ENCODE measurements around the gene ACAA2. TPM values are rescaled to one million over a fixed set of nuclear protein-coding genes. Genes with fewer than 3 reads are reported as not detected.

ACAA2 gene
- total RNA-seq, 6 experiments from 2014 or later: 312 to 644 (median 421) TPM

GRCh38 chr18:49844903-49845302 is 31.6 kb upstream of the ACAA2 start:
- no peaks in the 10 kb centered on the region for H3K9me3 ChIP-seq
- H3K27me3 ChIP-seq: no peaks in the 10 kb centered on the region
- peak; percentile 20 to 53 (median 39) for ATAC-seq
- H3K4me1 ChIP-seq: peaks cover 0 to 5% (median under 1%) of the 10 kb centered on the region in 4 donors
- 80% methylated on average over 1 of the region's 1 CpG for WGBS (ENCODE audit: insufficient coverage, low coverage, low lambda C conversion rate, missing lambda C conversion rate)
- H3K4me3 ChIP-seq: no peak overlapping the region
- DNase-seq: peak in 1 of 3 donors; percentile 48
- TF ChIP-seq CTCF (IDR thresholded peaks at IDR 0.05) (peak in 2 of 4 donors; percentile 7 to 25), POLR2A (IDR thresholded peaks at IDR 0.05) (no peak)
- H3K27ac ChIP-seq: no peak overlapping the region
- H3K36me3 ChIP-seq: no peaks in the 10 kb centered on the region
- intact Hi-C loops (cut with DNase I): loop anchor here in 1 of 2 donors (10.0 kb wide), 1 partner anchor 330 kb away; no protein-coding TSS in a partner anchor

- Histone ChIP-seq H3K9me3 (no peaks in the 10 kb centered on the region), H3K27ac (no peak overlapping the region), H3K36me3 (no peaks in the 10 kb centered on the region), H3K4me1 (peaks cover 0 to 9% (median 4%) of the 10 kb centered on the region in 4 donors), H3K4me3 (no peak overlapping the region), H3K27me3 (no peaks in the 10 kb centered on the region)
- no CpG with 5 or more reads among the region's 6 CpGs for WGBS (ENCODE audit: insufficient coverage, low coverage, low lambda C conversion rate, missing lambda C conversion rate)
- DNase-seq (peak in 1 of 3 donors; percentile 25), ATAC-seq (no peak)
- TF ChIP-seq POLR2A (IDR thresholded peaks at IDR 0.05) (no peak), CTCF (IDR thresholded peaks at IDR 0.05) (no peak)
- intact Hi-C loops (cut with DNase I): loop anchor here in 1 of 2 donors (10.0 kb wide), 1 partner anchor 329 kb away; no protein-coding TSS in a partner anchor
Observed at GRCh38 chr18:49843778-49844625, 30.7 kb upstream of the ACAA2 start.

- Histone ChIP-seq H3K4me1 (peaks cover 0 to 18% (median 8%) of the 10 kb centered on the region in 4 donors), H3K27me3 (no peaks in the 10 kb centered on the region), H3K9me3 (no peaks in the 10 kb centered on the region), H3K36me3 (no peaks in the 10 kb centered on the region), H3K4me3 (no peak overlapping the region), H3K27ac (no peak overlapping the region)
- 93% methylated on average over 8 of the region's 10 CpGs for WGBS (ENCODE audit: insufficient coverage, low coverage, low lambda C conversion rate, missing lambda C conversion rate)
- intact Hi-C loops (cut with DNase I): loop anchor here in 1 of 2 donors (10.0 kb wide), 1 partner anchor 328 kb away; no protein-coding TSS in a partner anchor
- DNase-seq: peak in 1 of 3 donors; percentile 39
- ATAC-seq: no peak
- TF ChIP-seq CTCF (IDR thresholded peaks at IDR 0.05): no peak
- no peak for TF ChIP-seq POLR2A (IDR thresholded peaks at IDR 0.05)
Observed at GRCh38 chr18:49843131-49843530, 29.8 kb upstream of the ACAA2 start.

- H3K4me1 ChIP-seq: peaks cover 0 to 21% (median 10%) of the 10 kb centered on the region in 4 donors
- H3K9me3 ChIP-seq: no peaks in the 10 kb centered on the region
- no peaks in the 10 kb centered on the region for H3K36me3 ChIP-seq
- no CpG with 5 or more reads among the region's 4 CpGs for WGBS (ENCODE audit: insufficient coverage, low coverage, low lambda C conversion rate, missing lambda C conversion rate)
- DNase-seq (peak in 1 of 3 donors; percentile 38), ATAC-seq (no peak)
- intact Hi-C loops (cut with DNase I): loop anchor here in 1 of 2 donors (10.0 kb wide), 1 partner anchor 328 kb away; no protein-coding TSS in a partner anchor
- no peaks in the 10 kb centered on the region for H3K27me3 ChIP-seq
- no peak overlapping the region for H3K4me3 ChIP-seq
- no peak overlapping the region for H3K27ac ChIP-seq
- no peak for TF ChIP-seq POLR2A (IDR thresholded peaks at IDR 0.05)
- TF ChIP-seq CTCF (IDR thresholded peaks at IDR 0.05): no peak
Observed at GRCh38 chr18:49842656-49843055, 29.3 kb upstream of the ACAA2 start.
